T-cell (primary cell): Measurements from ENCODE around the gene ZC3H7B. TPM values are rescaled to one million over a fixed set of nuclear protein-coding genes. Genes with fewer than 3 reads are reported as not detected.
"Not testable (repeated sequence)": the region's sequence is repeated elsewhere in the genome, so short reads cannot be mapped to it uniquely, and the experiment has no call there.

Experiments used
- ATAC-seq, 4 experiments: fragments of 200-7000 bp in 3 of 4; fragments of 150-1000 bp in 1 of 4; cut with Tn5 transposase; replicated peaks in 1 of 4; 1 replicate in 3 of 4; 2 replicates in 1 of 4; pipeline ENCODE4 v1.10.0; 2021; ENCODE audit warnings: moderate library complexity in 3 of 4, mild to moderate bottlenecking in 2 of 4, moderate number of reproducible peaks in 1 of 4
- CTCF ChIA-PET, 2 donors: fragments of 300-600 bp; sonication (Branson Sonifier 250); formaldehyde crosslinking; loops; one replicate each; lab custom pipeline; 2022; ENCODE audit warnings: antibody characterized with exemption in 2 of 2; lab: Charles Lee
- POLR2A ChIA-PET, 2 donors: fragments of 300-600 bp; sonication (Branson Sonifier 250); formaldehyde crosslinking; loops; one replicate each; lab custom pipeline; 2022; ENCODE audit warnings: antibody characterized with exemption in 2 of 2; lab: Charles Lee
- DNase-seq, 35 experiments: peaks; one replicate each; pipeline versions ENCODE4 v3.0.0 to v3.0.0-alpha.2; 2013 to 2023
- H3K27ac ChIP-seq: one replicate; pipeline ENCODE4 v1.5.1; 2013; ENCODE audit warnings: low read length
- H3K27me3 ChIP-seq, 2 experiments: replicated peaks in 1 of 2; 1 replicate in 1 of 2; 2 replicates in 1 of 2; pipeline versions ENCODE4 v1.6.1 to v1.7.0; 2013; ENCODE audit warnings: low read length in 1 of 2, mixed read lengths in 1 of 2; ENCODE audit not compliant: control insufficient read depth in 2 of 2, insufficient read depth in 2 of 2; ENCODE audit errors: extremely low read depth in 1 of 2
- H3K36me3 ChIP-seq, 2 donors: 1 replicate in 1 of 2; 2 replicates in 1 of 2; pipeline versions ENCODE4 v1.6.1 to v1.7.0; 2013; ENCODE audit warnings: low read length in 1 of 2; ENCODE audit not compliant: control insufficient read depth in 2 of 2, insufficient read depth in 1 of 2; ENCODE audit errors: extremely low read depth in 1 of 2
- H3K4me1 ChIP-seq, 2 experiments: 1 replicate in 1 of 2; 2 replicates in 1 of 2; pipeline versions ENCODE4 v1.6.1 to v1.7.0; 2013; ENCODE audit warnings: low read length in 2 of 2, mixed read lengths in 1 of 2; ENCODE audit not compliant: insufficient read depth in 2 of 2, control insufficient read depth in 1 of 2; ENCODE audit errors: extremely low read depth in 1 of 2
- H3K4me3 ChIP-seq, 2 donors: 1 replicate in 1 of 2; 2 replicates in 1 of 2; pipeline versions ENCODE4 v1.5.1 to v1.7.0; 2013; ENCODE audit warnings: mild to moderate bottlenecking in 2 of 2, low read length in 1 of 2, moderate library complexity in 1 of 2; ENCODE audit not compliant: control insufficient read depth in 1 of 2; ENCODE audit errors: extremely low read depth in 1 of 2
- H3K9me3 ChIP-seq: 2 replicates; pipeline ENCODE4 v1.7.0; 2013
- H3K27ac Mint-ChIP-seq, 2 donors: one replicate each; pipeline ENCODE4 v1.8.0; 2020 to 2021; ENCODE audit warnings: mild to moderate bottlenecking in 2 of 2, mixed read lengths in 2 of 2
- H3K27me3 Mint-ChIP-seq, 2 donors: one replicate each; pipeline ENCODE4 v1.8.0; 2021 to 2022; ENCODE audit warnings: mixed read lengths in 2 of 2
- H3K36me3 Mint-ChIP-seq: one replicate; pipeline ENCODE4 v1.8.0; 2021; ENCODE audit warnings: mixed read lengths
- H3K4me1 Mint-ChIP-seq, 3 donors: one replicate each; pipeline ENCODE4 v1.8.0; 2020 to 2022; ENCODE audit warnings: mixed read lengths in 3 of 3, mild to moderate bottlenecking in 1 of 3
- H3K4me3 Mint-ChIP-seq, 3 donors: one replicate each; pipeline ENCODE4 v1.8.0; 2020 to 2022; ENCODE audit warnings: mild to moderate bottlenecking in 3 of 3, mixed read lengths in 3 of 3, moderate library complexity in 3 of 3
- H3K9me3 Mint-ChIP-seq, 3 donors: one replicate each; pipeline ENCODE4 v1.8.0; 2020 to 2022; ENCODE audit warnings: mixed read lengths in 3 of 3
- WGBS: methylation state at CpG from one replicate; pipeline ENCODE4 v1.1.5; 2013; ENCODE audit warnings: missing lambda C conversion rate; ENCODE audit not compliant: insufficient coverage; 5-methylcytosine and 5-hydroxymethylcytosine counted together
- total RNA-seq, 35 experiments: library from RNA in 6 of 35; stranded (reverse) in 6 of 35; fragments of 120-200 nt in 1 of 35; gene quantifications; one replicate each; pipeline versions ENCODE4 v1.2.1 to v1.2.4 and lab custom pipeline; 2013 to 2026

Gene ZC3H7B
- total RNA-seq, 5 donors from 2014 or later (not counting 1 experiment from before 2014, with no cell fraction given), result 38.5 to 50.3 (median 47.9) TPM

DNA sequence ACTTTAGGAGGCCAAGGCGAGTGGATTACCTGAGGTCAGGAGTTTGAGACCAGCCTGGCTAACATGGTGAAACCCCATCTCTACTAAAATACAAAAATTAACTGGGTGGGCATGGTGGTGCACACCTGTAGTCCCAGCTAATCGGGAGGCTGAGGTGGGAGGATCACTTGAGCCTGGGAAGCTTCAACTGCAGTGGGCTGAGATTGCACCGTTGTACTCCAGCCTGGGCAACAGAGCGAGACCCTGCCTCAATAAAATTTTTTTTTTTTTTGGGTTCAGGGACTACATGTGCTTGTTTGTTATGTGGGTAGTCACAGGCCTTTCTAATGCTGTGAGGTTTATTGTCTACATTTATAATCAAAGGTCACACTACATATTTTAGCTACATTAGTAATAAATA, 41.6 kb upstream of the ZC3H7B start:
- POLR2A ChIA-PET, H3K4me1 ChIP-seq, H3K4me1 Mint-ChIP-seq, CTCF ChIA-PET, H3K27me3 Mint-ChIP-seq, H3K27me3 ChIP-seq, H3K4me3 Mint-ChIP-seq, H3K4me3 ChIP-seq, ATAC-seq, H3K27ac Mint-ChIP-seq, H3K27ac ChIP-seq, H3K9me3 ChIP-seq, DNase-seq, H3K9me3 Mint-ChIP-seq: not testable (repeated sequence)
- whole genome bisulfite sequencing, result 100% methylated on average over 1 of the region's 4 CpGs
- peaks cover 28 to 90% of the 10 kb centered on the region in 2 donors for H3K36me3 ChIP-seq
- peaks cover 36% of the 10 kb centered on the region for H3K36me3 Mint-ChIP-seq

DNA sequence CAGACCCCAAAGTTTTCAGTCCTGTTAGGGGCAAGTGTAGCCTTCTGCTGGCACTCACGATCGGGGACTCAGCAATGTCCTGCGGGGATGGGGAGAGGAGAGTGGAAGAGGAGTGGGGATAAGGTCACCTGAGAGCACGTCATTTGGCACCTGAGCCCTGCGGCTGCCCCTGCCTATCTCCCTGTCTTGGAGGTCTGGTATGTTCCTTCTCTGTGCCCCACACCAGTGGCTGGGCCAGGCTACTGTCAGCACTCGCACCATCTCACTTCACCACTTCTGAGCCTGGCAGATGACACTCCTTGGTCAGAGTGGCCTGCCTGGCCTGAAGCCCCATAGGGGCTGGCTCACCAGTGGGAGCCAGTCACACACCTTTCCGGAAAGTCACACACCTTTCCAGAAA, 40.5 kb upstream of the ZC3H7B start:
- H3K27ac Mint-ChIP-seq, result no peak overlapping the region
- CTCF ChIA-PET, result no interaction called here
- no peaks in the 10 kb centered on the region for H3K9me3 ChIP-seq
- peaks cover 27 to 86% of the 10 kb centered on the region in 2 donors for H3K36me3 ChIP-seq
- 98% methylated on average over 6 of the region's 7 CpGs for WGBS
- no peaks in the 10 kb centered on the region for H3K27me3 ChIP-seq
- H3K27me3 Mint-ChIP-seq, result no peaks in the 10 kb centered on the region
- H3K4me3 ChIP-seq, result no peak overlapping the region
- ATAC-seq, result no peak
- H3K9me3 Mint-ChIP-seq, result no peaks in the 10 kb centered on the region
- DNase-seq, result no peak
- no peaks in the 10 kb centered on the region for H3K4me1 ChIP-seq
- POLR2A ChIA-PET, result no interaction called here
- no peak overlapping the region for H3K27ac ChIP-seq
- no peaks in the 10 kb centered on the region for H3K4me1 Mint-ChIP-seq
- H3K36me3 Mint-ChIP-seq, result peaks cover 37% of the 10 kb centered on the region
- H3K4me3 Mint-ChIP-seq, result no peak overlapping the region

DNA sequence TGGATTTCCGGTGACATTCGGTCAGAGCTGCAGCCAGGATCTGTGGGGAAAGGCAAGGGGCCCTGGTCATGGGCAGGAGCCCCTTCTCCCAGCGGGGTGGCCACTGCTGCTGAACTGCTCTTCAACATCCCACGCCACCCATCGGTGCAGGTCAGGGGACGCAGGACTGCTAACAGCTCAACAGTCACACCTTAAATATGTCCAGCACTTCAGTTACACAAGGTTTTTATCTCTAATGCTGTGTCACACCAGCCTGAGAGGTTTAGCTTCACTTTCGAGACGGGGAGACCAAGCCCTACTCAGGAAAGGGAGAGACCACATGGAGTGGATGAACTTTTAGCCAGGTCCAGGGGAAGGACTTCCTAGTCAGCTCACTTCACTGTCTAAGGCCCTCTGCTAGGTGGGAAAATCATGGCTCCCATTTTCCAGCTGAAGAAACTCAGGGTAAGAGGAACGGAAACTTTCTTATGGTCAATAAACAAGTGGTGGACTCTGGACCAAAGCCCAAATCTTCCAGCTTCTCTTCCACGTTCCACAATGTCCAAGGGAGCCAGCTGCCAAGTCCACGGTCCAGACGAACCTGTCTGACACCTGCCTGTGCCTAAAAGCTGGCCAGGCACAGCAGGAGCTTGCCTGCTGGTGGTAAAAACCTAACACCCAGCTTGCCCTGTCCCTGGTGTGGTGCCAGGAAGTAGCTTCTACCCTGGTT, 39.6 kb upstream of the ZC3H7B start:
- Mint-ChIP-seq H3K27ac (peak overlapping the region in 1 of 2 donors; percentile 43), H3K4me1 (no peaks in the 10 kb centered on the region), H3K4me3 (no peak overlapping the region), H3K9me3 (no peaks in the 10 kb centered on the region), H3K36me3 (peaks cover 44% of the 10 kb centered on the region), H3K27me3 (no peaks in the 10 kb centered on the region)
- WGBS, result 100% methylated on average over 10 of the region's 12 CpGs
- H3K27ac ChIP-seq, result no peak overlapping the region
- no peaks in the 10 kb centered on the region for H3K9me3 ChIP-seq
- no peaks in the 10 kb centered on the region for H3K27me3 ChIP-seq
- no peaks in the 10 kb centered on the region for H3K4me1 ChIP-seq
- peaks cover 22 to 85% of the 10 kb centered on the region in 2 donors for H3K36me3 ChIP-seq
- ChIA-PET CTCF (no interaction called here), POLR2A (no interaction called here)
- H3K4me3 ChIP-seq, result no peak overlapping the region
- no peak for ATAC-seq
- no peak for DNase-seq

DNA sequence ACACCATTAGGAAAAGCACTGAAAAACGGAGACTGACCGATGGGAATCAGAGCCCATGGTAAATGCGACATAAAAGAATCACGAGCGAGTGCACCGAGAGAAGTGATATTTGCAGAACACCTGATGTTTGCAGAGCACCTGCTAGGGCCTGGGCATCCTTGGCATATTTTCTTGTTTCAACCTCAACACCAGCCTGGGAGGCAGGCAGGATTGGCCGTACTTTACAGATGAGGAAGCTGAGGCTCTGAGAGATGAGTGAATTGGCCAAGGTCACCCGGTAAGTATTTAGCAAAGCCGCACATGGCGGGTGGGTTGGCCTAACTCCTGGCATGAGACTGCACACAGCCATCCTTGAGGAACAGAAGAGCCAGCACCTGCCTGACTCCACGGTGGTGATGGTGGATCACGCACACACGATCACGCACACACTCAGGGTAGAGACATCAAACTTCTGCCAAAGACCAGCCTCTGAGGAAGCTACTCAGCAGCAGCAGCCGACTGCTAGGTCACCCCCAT, 39.0 kb upstream of the ZC3H7B start:
- WGBS, result 95% methylated on average over 14 of the region's 15 CpGs
- H3K4me1 ChIP-seq, result no peaks in the 10 kb centered on the region
- no peaks in the 10 kb centered on the region for H3K27me3 ChIP-seq
- ChIA-PET POLR2A (no interaction called here), CTCF (no interaction called here)
- no peaks in the 10 kb centered on the region for H3K9me3 ChIP-seq
- no peaks in the 10 kb centered on the region for H3K27me3 Mint-ChIP-seq
- no peak overlapping the region for H3K4me3 ChIP-seq
- H3K36me3 Mint-ChIP-seq, result peaks cover 39% of the 10 kb centered on the region
- ATAC-seq (no peak), DNase-seq (no peak)
- peaks cover 24 to 82% of the 10 kb centered on the region in 2 donors for H3K36me3 ChIP-seq
- no peak overlapping the region for H3K27ac ChIP-seq
- H3K4me1 Mint-ChIP-seq, result no peaks in the 10 kb centered on the region
- peak overlapping the region in 1 of 2 donors; percentile 43 for H3K27ac Mint-ChIP-seq
- no peak overlapping the region for H3K4me3 Mint-ChIP-seq
- no peaks in the 10 kb centered on the region for H3K9me3 Mint-ChIP-seq

DNA sequence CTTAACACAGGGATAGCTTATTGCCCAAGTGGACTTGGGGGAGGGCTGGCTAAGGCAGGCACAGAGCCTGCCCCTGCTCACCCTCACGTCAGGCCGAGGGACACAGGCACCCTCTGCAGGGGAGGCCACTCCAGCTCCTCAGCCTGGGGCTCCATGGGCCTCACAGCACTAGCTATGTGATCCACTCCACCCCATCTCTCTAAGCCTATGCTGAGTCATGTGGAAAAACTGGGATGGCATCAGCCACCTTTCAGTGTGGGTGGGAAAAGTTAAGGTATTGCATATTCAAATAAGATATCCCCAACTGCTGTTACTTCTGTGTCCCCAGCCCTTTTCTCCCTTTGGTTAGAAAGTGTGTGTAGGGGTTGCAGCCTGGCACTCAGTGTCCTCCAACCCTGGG, 37.6 kb upstream of the ZC3H7B start:
- H3K27me3 Mint-ChIP-seq, result no peaks in the 10 kb centered on the region

DNA sequence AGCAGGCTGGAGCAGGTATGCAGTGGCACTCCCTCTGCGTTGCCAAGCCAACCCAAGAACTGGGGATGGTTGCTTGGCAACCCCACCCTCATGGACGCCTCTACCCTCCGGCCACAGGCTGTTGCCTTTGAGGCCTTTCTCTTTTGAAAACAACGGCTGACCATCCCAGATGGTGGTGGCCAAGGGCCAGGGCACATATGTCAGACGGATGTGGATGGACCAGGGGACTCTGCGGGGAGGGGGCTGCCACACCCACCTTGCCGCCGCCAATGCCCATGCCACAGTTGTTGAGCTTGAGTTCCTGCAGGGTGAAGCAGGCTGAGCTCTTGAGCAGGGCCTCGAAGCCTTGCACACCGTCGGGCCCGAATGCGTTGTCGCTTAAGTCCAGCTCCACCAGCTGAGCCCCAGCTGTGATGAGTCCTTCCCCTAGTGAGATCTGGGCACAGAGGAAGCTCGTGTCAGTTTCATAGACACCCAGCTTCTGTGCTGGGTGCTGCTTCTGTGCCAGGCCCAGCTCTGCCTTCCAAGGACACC, 36.9 kb upstream of the ZC3H7B start:
- ATAC-seq (no peak), DNase-seq (no peak)
- WGBS, result 98% methylated on average over 14 of the region's 15 CpGs
- Mint-ChIP-seq H3K27ac (no peak overlapping the region), H3K4me1 (no peaks in the 10 kb centered on the region), H3K27me3 (no peaks in the 10 kb centered on the region), H3K36me3 (peaks cover 36% of the 10 kb centered on the region), H3K4me3 (no peak overlapping the region), H3K9me3 (no peaks in the 10 kb centered on the region)
- no peaks in the 10 kb centered on the region for H3K4me1 ChIP-seq
- peaks cover 39 to 86% of the 10 kb centered on the region in 2 donors for H3K36me3 ChIP-seq
- ChIA-PET POLR2A (interaction anchor here in 1 of 2 donors (0.6 kb wide), 1 partner anchor 115 kb away, joined by 3 read pairs; no protein-coding TSS in a partner anchor), CTCF (no interaction called here)
- H3K9me3 ChIP-seq, result no peaks in the 10 kb centered on the region
- no peak overlapping the region for H3K4me3 ChIP-seq
- H3K27ac ChIP-seq, result no peak overlapping the region
- no peaks in the 10 kb centered on the region for H3K27me3 ChIP-seq

More for the DNA sequence above, 37.6 kb upstream of the ZC3H7B start:
- Mint-ChIP-seq H3K9me3 (no peaks in the 10 kb centered on the region), H3K36me3 (peaks cover 40% of the 10 kb centered on the region), H3K4me1 (no peaks in the 10 kb centered on the region), H3K4me3 (no peak overlapping the region), H3K27ac (no peak overlapping the region)
- H3K4me3 ChIP-seq, result no peak overlapping the region
- no peaks in the 10 kb centered on the region for H3K27me3 ChIP-seq
- WGBS, result no CpG with 5 or more reads among the region's 2 CpGs
- POLR2A ChIA-PET, result interaction anchor here in 1 of 2 donors (0.6 kb wide), 1 partner anchor 116 kb away, joined by 3 read pairs; no protein-coding TSS in a partner anchor
- ATAC-seq, result no peak
- no peak for DNase-seq
- CTCF ChIA-PET, result no interaction called here
- H3K9me3 ChIP-seq, result no peaks in the 10 kb centered on the region
- no peak overlapping the region for H3K27ac ChIP-seq
- no peaks in the 10 kb centered on the region for H3K4me1 ChIP-seq
- peaks cover 37 to 83% of the 10 kb centered on the region in 2 donors for H3K36me3 ChIP-seq
